GM21515 (cell line): ENCODE measurements around the gene LYPD6.
"Not testable (repeated sequence)": the region's sequence is repeated elsewhere in the genome, so short reads cannot be mapped to it uniquely, and the experiment has no call there.

Experiments used
- ATAC-seq: cut with Tn5 transposase; IDR thresholded peaks from one replicate; pipeline ENCODE4 v1.9.1; 2021; ENCODE audit not compliant: unreplicated experiment

Gene LYPD6, protein sequence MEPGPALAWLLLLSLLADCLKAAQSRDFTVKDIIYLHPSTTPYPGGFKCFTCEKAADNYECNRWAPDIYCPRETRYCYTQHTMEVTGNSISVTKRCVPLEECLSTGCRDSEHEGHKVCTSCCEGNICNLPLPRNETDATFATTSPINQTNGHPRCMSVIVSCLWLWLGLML

GRCh38 chr2:149330127-149331022 is at the start of gene LYPD6:
TSS of gene LYPD6 (plus strand) at chr2:149330587. CDS start at chr2:149437709, 107,122 bp downstream.
- ATAC-seq: peak; percentile 88

- no peak for ATAC-seq
Observed at GRCh38 chr2:149281441-149281840, 48.9 kb upstream of the LYPD6 start.

GRCh38 chr2:149290662-149291061 is 39.7 kb upstream of the LYPD6 start:
- ATAC-seq: no peak

GRCh38 chr2:149291881-149292280 is 38.5 kb upstream of the LYPD6 start:
- ATAC-seq: no peak

- no peak for ATAC-seq
Observed at GRCh38 chr2:149296031-149296430, 34.4 kb upstream of the LYPD6 start.

- ATAC-seq: no peak
Observed at GRCh38 chr2:149307014-149307413, 23.4 kb upstream of the LYPD6 start.

DNA sequence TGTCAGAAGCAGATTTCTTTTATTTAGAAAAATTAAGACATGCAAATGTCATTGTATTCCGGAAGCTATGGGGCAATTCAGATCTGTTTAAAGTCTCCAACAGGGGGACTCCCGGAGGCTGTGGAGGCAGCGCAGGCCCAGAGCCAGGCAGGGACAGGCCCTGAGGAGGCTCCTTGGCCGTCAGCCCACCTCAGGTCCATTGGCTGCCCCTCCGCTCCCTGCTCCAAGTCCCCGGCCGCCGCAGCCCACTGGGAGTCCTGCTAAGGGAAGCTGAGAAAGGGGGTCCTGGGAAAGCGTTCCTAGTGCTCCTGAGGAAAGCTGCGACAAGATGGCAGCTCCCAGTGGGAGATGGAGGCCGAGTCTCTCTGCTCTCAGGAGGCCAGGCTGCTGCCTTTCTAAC is 20.0 kb upstream of the LYPD6 start:
- no peak for ATAC-seq

DNA sequence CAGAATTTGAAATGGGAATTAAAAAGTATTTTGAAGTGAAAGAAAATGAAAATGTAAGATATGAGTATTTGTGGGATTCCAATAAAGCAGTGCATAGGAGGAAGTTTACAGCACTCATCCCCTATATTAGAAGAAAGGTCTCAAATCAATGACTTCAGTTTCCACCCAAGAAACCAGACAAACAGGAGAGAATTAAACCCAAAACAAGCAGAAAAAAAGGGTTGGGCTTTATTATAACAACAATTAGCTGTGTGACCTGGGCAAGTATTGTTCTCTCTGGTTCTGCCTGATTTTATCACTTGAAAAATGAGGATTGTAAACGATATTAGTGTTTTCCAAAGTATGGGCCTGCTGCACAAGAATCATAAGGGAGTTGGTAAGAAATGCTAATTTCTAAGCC is 18.3 kb upstream of the LYPD6 start:
- ATAC-seq: no peak

GRCh38 chr2:149313512-149313972 is 16.8 kb upstream of the LYPD6 start:
- peak; percentile 98 for ATAC-seq

GRCh38 chr2:149314687-149315086 is 15.7 kb upstream of the LYPD6 start:
- ATAC-seq: no peak

- ATAC-seq: no peak
Observed at GRCh38 chr2:149315461-149315860, 14.9 kb upstream of the LYPD6 start.

GRCh38 chr2:149318566-149318965 is 11.8 kb upstream of the LYPD6 start:
- not testable (repeated sequence) for ATAC-seq

DNA sequence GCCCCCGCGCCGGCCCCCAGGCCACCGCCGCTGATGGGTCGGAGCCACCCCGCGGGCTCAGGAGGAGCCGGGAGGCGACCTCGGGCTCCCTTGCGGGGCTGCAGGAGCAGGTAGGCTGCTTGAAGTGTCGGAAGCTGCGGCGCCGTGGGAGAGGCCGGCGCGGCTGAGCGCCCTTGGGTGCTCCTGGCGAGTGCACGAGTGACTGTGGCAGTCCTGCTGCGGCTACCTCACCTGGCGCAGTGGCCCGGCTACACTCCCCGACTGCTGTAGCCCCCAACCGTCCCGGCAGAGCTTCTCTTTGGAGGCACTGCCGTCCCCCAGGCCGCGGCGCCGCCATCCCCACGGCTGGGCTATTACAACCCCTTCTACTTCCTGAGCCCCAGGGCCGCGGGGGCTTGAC is 10.0 kb upstream of the LYPD6 start:
- no peak for ATAC-seq

GRCh38 chr2:149329068-149329467 is 1.3 kb upstream of the LYPD6 start:
- ATAC-seq: no peak

DNA sequence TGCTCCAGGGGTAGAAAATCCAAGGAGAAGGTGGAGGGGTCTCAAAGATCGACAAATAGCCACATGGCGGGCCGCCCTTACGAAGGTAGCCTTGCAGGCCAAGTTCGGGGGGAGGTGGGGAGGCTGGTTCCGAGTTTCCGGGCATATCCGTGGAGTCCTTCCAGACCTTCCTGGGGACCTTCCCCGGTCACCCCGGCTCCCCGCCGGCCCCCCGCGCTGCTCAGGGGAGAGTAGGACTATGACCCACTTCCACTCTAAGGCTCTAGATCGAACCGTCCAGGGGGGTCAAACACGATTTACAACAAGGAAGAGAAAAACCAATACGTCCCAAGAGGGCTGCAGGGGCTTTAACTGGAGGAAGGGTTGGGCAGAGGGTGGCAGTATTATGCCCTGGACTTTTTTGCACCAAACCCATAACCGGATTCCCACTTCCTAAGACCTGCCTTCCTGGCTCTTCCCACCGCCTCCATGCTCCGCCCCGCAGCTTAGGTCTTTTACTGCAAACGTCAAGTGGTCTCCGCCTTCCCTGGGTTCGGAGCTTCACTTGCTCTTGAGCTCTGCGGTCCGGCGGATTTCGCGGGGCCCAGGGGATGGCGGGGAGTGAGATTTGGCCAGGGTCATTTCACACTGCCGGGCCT is 779 bp upstream of the LYPD6 start:
- no peak for ATAC-seq

DNA sequence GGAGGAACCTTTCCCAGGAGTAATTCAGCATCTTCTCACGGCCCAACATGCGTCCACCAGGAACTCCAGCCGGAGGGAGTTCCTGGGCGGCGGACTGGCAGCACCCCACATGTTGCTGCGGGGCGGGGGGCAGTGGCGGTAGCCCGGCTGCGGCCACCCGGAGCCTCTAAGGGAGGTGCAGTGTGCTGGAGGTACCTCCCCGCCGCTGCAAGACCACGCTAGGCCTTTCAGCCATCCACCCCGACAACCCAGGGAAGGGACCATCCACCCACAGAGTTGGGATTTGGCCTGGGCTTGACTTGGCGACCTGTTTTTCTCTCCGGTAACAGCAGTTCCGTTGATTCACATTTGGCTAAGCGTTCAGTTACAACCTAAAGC is 625 bp downstream of the LYPD6 start:
- no peak for ATAC-seq

GRCh38 chr2:149332364-149332763 is 2.0 kb downstream of the LYPD6 start:
- ATAC-seq: no peak

DNA sequence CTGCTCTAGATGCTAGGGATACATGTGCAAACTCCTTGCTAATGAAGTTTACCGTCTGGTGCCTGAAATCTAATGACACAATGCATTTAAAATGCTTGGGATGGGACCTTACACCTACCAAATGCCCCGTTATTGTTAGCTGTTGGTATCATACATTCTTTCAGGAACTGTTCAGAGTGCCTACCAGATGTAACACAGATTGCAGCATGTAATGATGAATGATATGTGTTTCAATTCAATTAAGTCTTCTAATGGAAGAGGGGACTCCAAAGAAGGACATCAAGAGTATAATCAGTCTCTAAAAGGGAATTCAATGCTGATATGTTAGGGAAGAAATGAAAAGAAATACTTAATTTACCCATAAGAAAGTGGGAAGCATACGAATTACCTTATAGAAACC is 3.2 kb downstream of the LYPD6 start:
- no peak for ATAC-seq

GRCh38 chr2:149334156-149334555 is 3.8 kb downstream of the LYPD6 start:
- ATAC-seq: no peak

GRCh38 chr2:149339324-149339723 is 8.9 kb downstream of the LYPD6 start:
- no peak for ATAC-seq

GRCh38 chr2:149342509-149342908 is 12.1 kb downstream of the LYPD6 start:
- no peak for ATAC-seq

DNA sequence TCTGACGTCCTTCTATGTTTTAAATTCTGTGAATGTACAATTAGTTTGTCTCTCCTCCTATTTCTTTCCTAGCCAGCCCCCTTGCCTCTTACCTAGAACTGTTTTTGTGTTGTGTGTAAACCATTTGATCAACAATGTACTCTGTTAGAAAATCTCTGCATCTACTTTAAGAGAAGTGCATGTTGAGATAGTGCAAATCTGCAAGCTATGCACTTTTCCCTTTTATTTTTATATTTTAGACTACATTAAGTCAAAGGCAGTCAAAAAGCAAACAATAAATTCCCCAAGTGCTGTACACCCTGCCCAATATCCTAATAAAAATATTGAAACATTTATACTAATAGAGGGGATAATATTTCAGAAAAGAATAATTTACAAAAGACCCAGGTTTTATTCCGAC is 13.7 kb downstream of the LYPD6 start:
- ATAC-seq: no peak
